Neural progenitor cell (in vitro differentiated cells): ENCODE measurements around the gene EVI5L. TPM values are rescaled to one million over a fixed set of nuclear protein-coding genes. Genes with fewer than 3 reads are reported as not detected.
"Not testable (repeated sequence)": the region's sequence is repeated elsewhere in the genome, so short reads cannot be mapped to it uniquely, and the experiment has no call there.

Experiments
- DNase-seq: peaks from one replicate; pipeline ENCODE4 v3.0.0-alpha.2; 2016; ENCODE audit warnings: low spot score
- H2AFZ ChIP-seq: fragments of 200-600 bp; sonication (generic); replicated peaks from 2 replicates; pipeline ENCODE4 v1.6.1; 2016; ENCODE audit warnings: antibody characterized with exemption
- H3F3A ChIP-seq: fragments of 200-600 bp; sonication (generic); 2 replicates; pipeline ENCODE4 v1.6.1; 2016; ENCODE audit warnings: antibody characterized with exemption, low read depth
- H3K27ac ChIP-seq: fragments of 200-600 bp; sonication (generic); 2 replicates; pipeline ENCODE4 v1.5.1; 2016; ENCODE audit warnings: mild to moderate bottlenecking
- H3K27me3 ChIP-seq: fragments of 200-600 bp; sonication (generic); 2 replicates; pipeline ENCODE4 v1.6.1; 2016; ENCODE audit warnings: mild to moderate bottlenecking, moderate library complexity
- H3K36me3 ChIP-seq: fragments of 200-600 bp; sonication (generic); 2 replicates; pipeline ENCODE4 v1.5.1; 2016
- H3K4me1 ChIP-seq: fragments of 200-600 bp; sonication (generic); 2 replicates; pipeline ENCODE4 v1.6.1; 2016; ENCODE audit warnings: mixed run types
- H3K4me2 ChIP-seq: fragments of 200-600 bp; sonication (generic); 2 replicates; pipeline ENCODE4 v1.6.1; 2016
- H3K4me3 ChIP-seq: fragments of 200-600 bp; sonication (generic); 2 replicates; pipeline ENCODE4 v1.5.1; 2016
- H3K79me2 ChIP-seq: fragments of 200-600 bp; sonication (generic); 2 replicates; pipeline ENCODE4 v1.6.1; 2016; ENCODE audit warnings: low read depth
- H3K9ac ChIP-seq: fragments of 200-600 bp; sonication (generic); 2 replicates; pipeline ENCODE4 v1.6.1; 2016
- H3K9me3 ChIP-seq: fragments of 200-600 bp; sonication (generic); 2 replicates; pipeline ENCODE4 v1.5.1; 2016; ENCODE audit warnings: low read depth
- H4K20me1 ChIP-seq: fragments of 200-600 bp; sonication (generic); 2 replicates; pipeline ENCODE4 v1.6.1; 2016; ENCODE audit warnings: low read depth
- H3K27ac Mint-ChIP-seq: 3 replicates; pipeline ENCODE4 v1.8.0; 2021; ENCODE audit warnings: mixed read lengths
- H3K27me3 Mint-ChIP-seq: 2 replicates; pipeline ENCODE4 v1.8.0; 2022; ENCODE audit warnings: low read depth, mild to moderate bottlenecking, inconsistent platforms, moderate library complexity, mixed read lengths; ENCODE audit not compliant: insufficient read depth
- H3K36me3 Mint-ChIP-seq: 3 replicates; pipeline ENCODE4 v1.8.0; 2021; ENCODE audit warnings: mixed read lengths
- H3K4me1 Mint-ChIP-seq: 3 replicates; pipeline ENCODE4 v1.8.0; 2021; ENCODE audit warnings: mixed read lengths
- H3K4me3 Mint-ChIP-seq: 3 replicates; pipeline ENCODE4 v1.8.0; 2021; ENCODE audit warnings: mild to moderate bottlenecking, moderate library complexity, mixed read lengths
- H3K9me3 Mint-ChIP-seq: 3 replicates; pipeline ENCODE4 v1.8.0; 2020; ENCODE audit warnings: mixed read lengths
- CTCF ChIP-seq: fragments of 200-600 bp; sonication (generic); IDR thresholded peaks from 2 replicates; pipeline ENCODE4 v1.5.1; 2017; ENCODE audit warnings: antibody characterized with exemption, mild to moderate bottlenecking
- EZH2 ChIP-seq: fragments of 200-600 bp; sonication (generic); IDR thresholded peaks from 2 replicates; pipeline ENCODE4 v1.6.1; 2017; ENCODE audit warnings: antibody characterized with exemption, mild to moderate bottlenecking, moderate library complexity
- EZH2phosphoT487 ChIP-seq: fragments of 200-600 bp; sonication (generic); IDR thresholded peaks from 2 replicates; pipeline ENCODE4 v1.6.1; 2017; ENCODE audit warnings: antibody characterized with exemption
- total RNA-seq: library from RNA; depleted of rRNA; stranded (reverse); fragments of >200 nt; gene quantifications from 2 replicates; pipeline ENCODE4 v1.2.3, GENCODE V29; 2015; ENCODE audit warnings: low replicate concordance

EVI5L gene
- total RNA-seq, 1 donor from 2014 or later: 4.1 TPM

GRCh38 chr19:7888145-7888825 lies 58.3 kb downstream of the EVI5L start, which contains the start of gene LRRC8E:
LRRC8E (plus strand) TSS chr19:7888510; CDS start chr19:7895604, 7,094 bp downstream.
- Histone ChIP-seq H3K4me1 (no peaks in the 10 kb centered on the region), H4K20me1 (no peaks in the 10 kb centered on the region), H3K4me3 (peak within 1 kb of the TSS; percentile 50), H3K4me2 (peak within 1 kb of the TSS; percentile 88), H3K27me3 (peaks cover 44% of the 10 kb centered on the region), H3K27ac (no peak within 1 kb of the TSS), H3F3A (peaks cover 7% of the 10 kb centered on the region), H3K79me2 (no peaks in the 10 kb centered on the region), H3K9ac (no peak within 1 kb of the TSS), H3K9me3 (no peaks in the 10 kb centered on the region), H3K36me3 (no peaks in the 10 kb centered on the region), H2AFZ (peak within 1 kb of the TSS; percentile 64)
- TF ChIP-seq CTCF (no peak), EZH2phosphoT487 (no peak), EZH2 (peak; percentile 34)
- H3K4me1 Mint-ChIP-seq: peaks cover 11% of the 10 kb centered on the region
- H3K4me3 Mint-ChIP-seq: peak within 1 kb of the TSS; percentile 59
- no peaks in the 10 kb centered on the region for H3K36me3 Mint-ChIP-seq
- no peaks in the 10 kb centered on the region for H3K9me3 Mint-ChIP-seq
- H3K27ac Mint-ChIP-seq: no peak within 1 kb of the TSS
- peak; percentile 83 for DNase-seq
- H3K27me3 Mint-ChIP-seq: peaks cover 22% of the 10 kb centered on the region

- no peak overlapping the region for H3K27ac ChIP-seq
- no peaks in the 10 kb centered on the region for H3K4me1 ChIP-seq
- H3K79me2 ChIP-seq: no peaks in the 10 kb centered on the region
- H3K4me1 Mint-ChIP-seq: peaks cover 11% of the 10 kb centered on the region
- H3K9me3 Mint-ChIP-seq: no peaks in the 10 kb centered on the region
- H3K36me3 ChIP-seq: no peaks in the 10 kb centered on the region
- TF ChIP-seq EZH2phosphoT487 (no peak), CTCF (no peak), EZH2 (no peak)
- H2AFZ ChIP-seq: no peak overlapping the region
- H3K9ac ChIP-seq: no peak overlapping the region
- H3K9me3 ChIP-seq: no peaks in the 10 kb centered on the region
- H3K27ac Mint-ChIP-seq: no peak overlapping the region
- peaks cover 44% of the 10 kb centered on the region for H3K27me3 ChIP-seq
- peak overlapping the region; percentile 88 for H3K4me2 ChIP-seq
- no peak for DNase-seq
- H3K4me3 Mint-ChIP-seq: peak overlapping the region; percentile 59
- no peaks in the 10 kb centered on the region for H4K20me1 ChIP-seq
- H3K4me3 ChIP-seq: peak overlapping the region; percentile 50
- H3K27me3 Mint-ChIP-seq: peaks cover 20% of the 10 kb centered on the region
- H3F3A ChIP-seq: peaks cover 7% of the 10 kb centered on the region
- H3K36me3 Mint-ChIP-seq: no peaks in the 10 kb centered on the region
These were observed 58.8 kb downstream of the EVI5L start for GRCh38 chr19:7888826-7889217.

GRCh38 chr19:7893362-7894101 lies 63.5 kb downstream of the EVI5L start:
- H3K4me1 Mint-ChIP-seq, H3K27ac Mint-ChIP-seq, H3K4me3 ChIP-seq, H3F3A ChIP-seq, H3K9me3 ChIP-seq, H3K9ac ChIP-seq, H3K4me3 Mint-ChIP-seq, H3K36me3 ChIP-seq, H3K4me1 ChIP-seq, H3K9me3 Mint-ChIP-seq, H4K20me1 ChIP-seq, H3K4me2 ChIP-seq, H2AFZ ChIP-seq, H3K27me3 Mint-ChIP-seq, H3K79me2 ChIP-seq, H3K27ac ChIP-seq, DNase-seq, H3K36me3 Mint-ChIP-seq: not testable (repeated sequence)
- H3K27me3 ChIP-seq: peaks cover 18% of the 10 kb centered on the region
